HG02938 (cell line): ENCODE measurements around the gene ECEL1.

Experiments
- ATAC-seq: cut with Tn5 transposase; IDR thresholded peaks from one replicate; pipeline ENCODE4 v1.9.1; 2021; ENCODE audit warnings: mild to moderate bottlenecking, moderate library complexity; ENCODE audit not compliant: unreplicated experiment

ECEL1 gene

GRCh38 chr2:232522623-232523401, 35.2 kb upstream of the ECEL1 start:
- no peak for ATAC-seq

- ATAC-seq = no peak
Observed at GRCh38 chr2:232521959-232522622, 34.5 kb upstream of the ECEL1 start.

- ATAC-seq = no peak
Observed at GRCh38 chr2:232521098-232521497, 33.5 kb upstream of the ECEL1 start.

- no peak for ATAC-seq
Observed at GRCh38 chr2:232520489-232520888, 32.9 kb upstream of the ECEL1 start.

GRCh38 chr2:232519581-232520438, 32.2 kb upstream of the ECEL1 start, which contains the start of gene PRSS56:
PRSS56 (plus strand) TSS chr2:232520388; CDS start chr2:232520599, 211 bp downstream.
- no peak for ATAC-seq

- ATAC-seq = no peak
Observed at GRCh38 chr2:232518844-232519243, 31.2 kb upstream of the ECEL1 start.

- ATAC-seq = no peak
Observed at GRCh38 chr2:232516551-232516950, 28.9 kb upstream of the ECEL1 start.

- no peak for ATAC-seq
Observed at GRCh38 chr2:232515639-232516038, 28.0 kb upstream of the ECEL1 start.

- ATAC-seq = no peak
Observed at GRCh38 chr2:232513353-232513752, 25.7 kb upstream of the ECEL1 start.

- no peak for ATAC-seq
Observed at GRCh38 chr2:232512602-232513001, 25.0 kb upstream of the ECEL1 start.

- ATAC-seq = no peak
Observed at GRCh38 chr2:232511336-232511890, 23.8 kb upstream of the ECEL1 start.

- ATAC-seq = no peak
Observed at GRCh38 chr2:232508251-232508650, 20.6 kb upstream of the ECEL1 start.

- ATAC-seq = no peak
Observed at GRCh38 chr2:232506709-232507108, 19.1 kb upstream of the ECEL1 start.

- no peak for ATAC-seq
Observed at GRCh38 chr2:232505856-232506255, 18.2 kb upstream of the ECEL1 start.

GRCh38 chr2:232504438-232504837, 16.8 kb upstream of the ECEL1 start:
- ATAC-seq = no peak

GRCh38 chr2:232503809-232504323, 16.2 kb upstream of the ECEL1 start:
- no peak for ATAC-seq

- ATAC-seq = no peak
Observed at GRCh38 chr2:232502911-232503808, 15.5 kb upstream of the ECEL1 start.

GRCh38 chr2:232502511-232502910, 14.9 kb upstream of the ECEL1 start:
- no peak for ATAC-seq

GRCh38 chr2:232501794-232502390, 14.3 kb upstream of the ECEL1 start:
- no peak for ATAC-seq
